GM21619 (cell line): Measurements from ENCODE around the gene PREX1.

Source experiments
- ATAC-seq: cut with Tn5 transposase; IDR thresholded peaks from one replicate; pipeline ENCODE4 v1.9.1; 2021; ENCODE audit not compliant: unreplicated experiment

The PREX1 gene

DNA sequence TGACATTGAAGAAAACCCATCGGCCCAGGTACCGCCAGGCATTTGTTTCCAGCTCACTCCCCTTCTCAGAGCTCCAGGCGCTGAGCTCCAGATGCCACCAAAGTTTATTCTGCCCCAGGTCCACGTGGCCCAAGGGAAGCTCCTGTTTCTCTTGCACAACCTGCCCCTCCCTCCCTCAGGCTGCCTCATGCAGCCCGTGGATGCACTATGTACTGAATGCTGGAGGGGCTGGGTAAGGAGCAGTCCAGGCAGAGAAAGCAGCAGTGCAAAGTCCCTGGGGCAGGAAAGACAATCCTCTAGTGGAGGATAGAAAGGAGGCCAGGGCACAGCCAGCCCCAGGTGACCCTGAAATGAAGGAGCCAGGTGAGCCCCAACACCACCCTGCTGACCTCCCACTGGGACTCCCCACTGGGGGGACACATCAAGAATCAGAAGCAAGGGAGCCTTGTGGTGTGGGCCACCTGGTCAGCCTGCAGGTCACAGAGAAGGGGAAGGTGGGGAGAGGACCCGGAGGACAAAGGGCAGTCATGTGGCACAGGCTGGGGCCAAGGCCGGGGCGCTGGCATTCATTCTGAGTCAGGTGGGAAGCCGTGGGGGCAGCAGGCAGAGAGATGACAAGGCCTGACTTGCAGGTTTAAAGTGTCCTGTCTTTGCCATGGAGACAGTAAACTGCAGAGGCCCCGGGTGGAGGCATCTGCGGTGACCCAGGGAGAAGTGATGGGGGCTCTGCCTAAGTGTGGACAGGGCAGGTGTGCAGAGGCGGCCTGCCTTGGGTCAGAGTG, 230.1 kb downstream of the PREX1 start:
- no peak for ATAC-seq

- no peak for ATAC-seq
Measured at GRCh38 chr20:48596334-48596898, 231.4 kb downstream of the PREX1 start.

DNA sequence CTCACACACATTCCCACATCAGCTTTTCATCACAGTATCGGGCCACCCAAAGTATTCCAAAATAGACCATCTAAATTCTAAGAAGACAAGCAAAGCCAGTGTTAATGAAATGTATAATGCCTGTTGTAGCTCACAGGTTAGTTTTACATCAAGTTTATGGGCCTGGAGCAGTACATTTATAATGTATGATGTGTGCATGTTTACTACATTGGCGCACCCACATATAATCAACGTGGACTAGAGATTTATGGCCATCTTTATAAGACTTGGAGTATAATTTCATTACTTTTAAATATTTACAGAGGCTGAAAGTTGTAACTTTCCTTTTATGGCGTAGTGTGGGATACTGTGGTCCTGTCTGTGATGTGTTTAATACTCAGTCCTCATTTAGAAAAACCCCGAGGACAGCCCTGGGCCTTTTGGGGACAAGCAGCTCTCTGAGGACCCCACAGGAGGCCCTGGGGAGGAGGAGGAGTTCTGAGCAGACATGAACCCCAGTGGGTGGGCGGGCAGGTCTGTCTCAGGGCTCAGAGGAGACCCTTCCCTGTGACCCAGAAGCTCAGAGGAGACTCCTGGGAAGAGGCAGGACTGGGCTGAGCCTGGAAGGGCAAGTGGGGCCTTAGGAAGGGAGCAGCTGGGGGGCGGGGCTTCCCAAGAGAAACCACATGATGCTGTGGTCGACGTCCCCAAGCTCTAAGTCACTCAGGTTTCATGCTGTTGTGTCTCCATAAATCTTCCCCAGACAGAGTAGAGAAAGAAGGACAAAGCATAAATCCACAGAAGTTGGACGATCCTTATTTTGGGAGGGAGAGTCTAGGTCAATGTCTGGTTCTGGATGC, 232.1 kb downstream of the PREX1 start:
- ATAC-seq: no peak

- ATAC-seq: no peak
Measured at GRCh38 chr20:48594533-48594932, 233.3 kb downstream of the PREX1 start.

DNA sequence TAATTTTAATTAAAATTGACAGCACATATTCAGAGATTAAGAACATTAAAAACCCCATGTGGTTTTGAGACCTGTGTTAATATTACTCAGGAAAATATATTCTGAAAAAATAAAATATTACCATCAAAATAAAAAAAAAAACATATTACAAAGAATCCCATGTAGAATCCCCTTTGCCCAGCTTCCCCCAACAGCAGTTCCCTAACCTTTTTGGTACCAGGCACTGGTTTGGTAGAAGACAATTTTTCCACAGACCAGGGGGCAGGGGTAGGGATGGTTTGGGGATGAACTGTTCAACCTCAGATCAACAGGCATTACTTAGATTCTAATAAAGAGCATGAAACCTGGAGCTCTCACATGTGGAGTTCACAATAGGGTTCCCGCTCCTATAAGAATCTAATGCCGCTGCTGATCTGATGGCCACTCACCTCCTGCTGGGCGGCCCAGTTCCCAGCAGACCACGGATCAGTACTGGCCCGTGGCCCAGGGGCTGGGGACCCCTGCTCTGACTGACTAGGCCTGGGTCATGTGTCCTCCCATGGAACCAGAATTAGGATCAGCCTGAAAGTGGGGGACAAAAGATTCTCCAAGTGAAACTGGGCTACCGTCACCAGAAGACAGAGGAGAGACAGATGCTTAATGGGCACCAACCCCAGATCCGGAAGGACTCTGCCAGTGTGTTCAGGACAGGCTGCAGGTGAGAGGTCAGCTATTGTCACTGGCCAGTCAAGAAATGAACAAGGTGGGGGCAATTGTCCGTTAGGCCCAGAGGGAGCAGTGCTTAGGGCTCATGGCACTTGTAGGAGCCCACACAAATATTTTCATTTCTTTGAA, 235.5 kb downstream of the PREX1 start:
- no peak for ATAC-seq

- ATAC-seq: no peak
Measured at GRCh38 chr20:48586730-48587129, 241.1 kb downstream of the PREX1 start.

GRCh38 chr20:48585061-48585870, 242.5 kb downstream of the PREX1 start:
- no peak for ATAC-seq

- no peak for ATAC-seq
Measured at GRCh38 chr20:48584391-48585060, 243.3 kb downstream of the PREX1 start.

DNA sequence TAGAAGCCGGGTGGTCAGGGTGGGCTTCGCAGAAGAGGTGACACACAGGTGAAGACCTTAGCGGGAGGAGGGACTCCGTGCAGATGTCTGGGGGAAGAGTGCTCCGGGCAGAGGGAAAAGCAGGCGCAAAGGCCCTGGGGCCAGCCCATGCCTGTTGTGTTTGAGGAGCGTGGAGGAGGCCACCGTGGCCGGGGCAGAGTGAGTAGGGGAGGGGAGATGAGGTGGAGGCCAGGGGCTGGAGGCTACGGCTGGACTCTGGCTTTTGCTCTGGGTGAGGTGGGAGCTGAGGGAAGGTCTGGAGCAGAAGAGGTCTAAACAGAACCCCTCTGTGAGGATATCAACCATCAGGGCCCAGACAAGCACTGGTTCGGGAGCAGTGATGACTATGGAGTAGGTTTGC, 244.0 kb downstream of the PREX1 start:
- ATAC-seq: no peak

DNA sequence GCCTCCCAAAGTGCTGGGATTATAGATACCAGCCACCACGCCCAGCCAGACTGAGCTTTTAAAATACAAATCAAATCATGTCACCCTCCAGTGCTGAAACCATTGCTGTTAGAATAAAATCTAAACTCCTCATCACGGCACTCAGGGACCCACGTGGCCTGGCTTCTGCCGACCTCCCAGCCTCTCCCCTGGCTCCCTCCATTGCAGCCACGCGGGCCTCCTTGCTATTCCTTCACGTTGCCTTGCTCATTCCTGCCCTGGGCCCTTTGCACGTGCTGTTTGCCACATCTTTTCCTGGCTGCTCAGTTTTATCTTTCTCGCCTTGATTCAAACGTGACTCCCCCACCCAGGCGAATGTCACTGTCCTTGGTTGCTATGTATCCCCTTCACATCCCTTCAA, 244.6 kb downstream of the PREX1 start:
- no peak for ATAC-seq

DNA sequence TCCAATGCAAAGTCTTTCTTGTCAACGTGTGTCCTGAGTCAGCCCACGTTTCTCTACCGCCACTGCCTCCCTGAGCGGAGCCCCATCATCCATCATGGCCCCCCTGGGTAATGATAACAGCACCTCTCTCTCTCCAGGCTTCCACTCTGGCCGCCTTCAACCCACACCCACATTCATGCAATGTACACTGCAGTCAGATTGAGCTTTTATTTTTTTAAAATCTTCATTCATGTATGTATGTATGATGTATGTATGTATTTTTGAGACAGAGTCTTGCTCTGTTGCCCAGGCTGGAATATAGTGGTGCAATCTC, 245.2 kb downstream of the PREX1 start:
- no peak for ATAC-seq

DNA sequence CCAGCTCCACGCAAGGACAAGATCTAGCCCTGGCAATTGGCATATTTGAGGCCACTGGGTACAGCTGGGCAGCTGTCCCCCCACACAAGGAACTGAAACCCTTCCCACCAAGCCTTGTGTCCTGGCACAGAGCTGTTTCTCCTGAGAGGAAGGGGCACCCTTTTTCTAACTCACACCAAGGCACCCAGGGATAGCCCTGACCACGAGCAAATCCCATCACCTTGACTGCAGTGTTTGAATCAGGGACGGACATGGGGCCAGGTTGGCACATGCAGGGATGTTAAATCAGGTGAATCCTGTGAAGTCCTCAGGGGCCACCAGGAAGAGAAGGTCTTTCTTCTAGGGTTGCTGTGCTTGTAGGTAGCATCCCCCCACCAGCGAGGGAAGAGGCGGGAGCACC, 246.6 kb downstream of the PREX1 start:
- ATAC-seq: no peak

DNA sequence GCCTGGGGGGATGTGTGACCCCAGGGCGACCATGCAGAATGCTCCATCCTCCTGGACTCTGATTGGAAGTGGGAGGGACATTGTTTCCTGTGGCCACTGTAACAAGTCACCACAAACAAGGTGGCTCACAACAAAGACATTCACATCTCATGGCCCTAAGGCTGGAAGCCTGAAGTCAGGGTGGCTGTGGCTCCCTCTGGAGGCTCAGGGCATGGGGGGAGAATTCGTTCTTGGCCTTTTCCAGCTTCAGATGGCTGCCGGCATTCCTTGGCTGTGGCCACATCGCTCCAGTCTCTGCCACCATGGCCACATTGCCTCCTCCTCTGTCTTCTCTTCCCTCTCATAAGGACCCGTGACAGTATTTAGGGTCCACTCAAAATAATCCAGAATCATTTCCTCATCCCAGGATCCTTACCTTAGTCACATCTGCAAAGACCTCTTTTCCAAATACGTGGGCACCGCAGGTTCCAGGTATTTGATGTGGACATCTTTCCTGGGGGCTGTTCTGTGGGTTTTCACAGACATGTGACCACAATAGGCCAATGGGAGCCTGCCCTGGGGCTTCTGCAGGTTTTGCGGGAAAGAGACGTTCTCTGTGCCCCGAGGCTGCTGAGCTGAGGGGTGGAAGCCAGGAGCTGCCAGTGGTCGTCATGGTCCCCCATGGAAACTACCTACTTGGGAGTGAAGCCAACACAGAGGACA, 249.3 kb downstream of the PREX1 start:
- ATAC-seq: no peak

GRCh38 chr20:48577557-48577956, 250.2 kb downstream of the PREX1 start:
- ATAC-seq: no peak

- ATAC-seq: no peak
Measured at GRCh38 chr20:48574383-48574782, 253.4 kb downstream of the PREX1 start.
